Left renal cortex interstitium (tissue), 4 donors: ENCODE measurements around the gene DHX29. TPM values are rescaled to one million over a fixed set of nuclear protein-coding genes. Genes with fewer than 3 reads are reported as not detected.

Source experiments
- DNase-seq, 4 donors: peaks; one replicate each; pipeline ENCODE4 v3.0.0-alpha.2; 2013; ENCODE audit warnings: low read depth in 4 of 4, low spot score in 2 of 4, missing footprints in 1 of 4
- polyA plus RNA-seq, 4 donors: library from polyadenylated mRNA; unstranded; fragments of 120-200 nt; gene quantifications; one replicate each; pipeline ENCODE4 v1.2.1, GENCODE V29; 2013; ENCODE audit not compliant: insufficient read length in 4 of 4

DHX29 gene, protein sequence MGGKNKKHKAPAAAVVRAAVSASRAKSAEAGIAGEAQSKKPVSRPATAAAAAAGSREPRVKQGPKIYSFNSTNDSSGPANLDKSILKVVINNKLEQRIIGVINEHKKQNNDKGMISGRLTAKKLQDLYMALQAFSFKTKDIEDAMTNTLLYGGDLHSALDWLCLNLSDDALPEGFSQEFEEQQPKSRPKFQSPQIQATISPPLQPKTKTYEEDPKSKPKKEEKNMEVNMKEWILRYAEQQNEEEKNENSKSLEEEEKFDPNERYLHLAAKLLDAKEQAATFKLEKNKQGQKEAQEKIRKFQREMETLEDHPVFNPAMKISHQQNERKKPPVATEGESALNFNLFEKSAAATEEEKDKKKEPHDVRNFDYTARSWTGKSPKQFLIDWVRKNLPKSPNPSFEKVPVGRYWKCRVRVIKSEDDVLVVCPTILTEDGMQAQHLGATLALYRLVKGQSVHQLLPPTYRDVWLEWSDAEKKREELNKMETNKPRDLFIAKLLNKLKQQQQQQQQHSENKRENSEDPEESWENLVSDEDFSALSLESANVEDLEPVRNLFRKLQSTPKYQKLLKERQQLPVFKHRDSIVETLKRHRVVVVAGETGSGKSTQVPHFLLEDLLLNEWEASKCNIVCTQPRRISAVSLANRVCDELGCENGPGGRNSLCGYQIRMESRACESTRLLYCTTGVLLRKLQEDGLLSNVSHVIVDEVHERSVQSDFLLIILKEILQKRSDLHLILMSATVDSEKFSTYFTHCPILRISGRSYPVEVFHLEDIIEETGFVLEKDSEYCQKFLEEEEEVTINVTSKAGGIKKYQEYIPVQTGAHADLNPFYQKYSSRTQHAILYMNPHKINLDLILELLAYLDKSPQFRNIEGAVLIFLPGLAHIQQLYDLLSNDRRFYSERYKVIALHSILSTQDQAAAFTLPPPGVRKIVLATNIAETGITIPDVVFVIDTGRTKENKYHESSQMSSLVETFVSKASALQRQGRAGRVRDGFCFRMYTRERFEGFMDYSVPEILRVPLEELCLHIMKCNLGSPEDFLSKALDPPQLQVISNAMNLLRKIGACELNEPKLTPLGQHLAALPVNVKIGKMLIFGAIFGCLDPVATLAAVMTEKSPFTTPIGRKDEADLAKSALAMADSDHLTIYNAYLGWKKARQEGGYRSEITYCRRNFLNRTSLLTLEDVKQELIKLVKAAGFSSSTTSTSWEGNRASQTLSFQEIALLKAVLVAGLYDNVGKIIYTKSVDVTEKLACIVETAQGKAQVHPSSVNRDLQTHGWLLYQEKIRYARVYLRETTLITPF (N-terminal part only)
- polyA plus RNA-seq, result 10 to 100 TPM; 37.2 to 48.3 (median 41.2) TPM

DNA sequence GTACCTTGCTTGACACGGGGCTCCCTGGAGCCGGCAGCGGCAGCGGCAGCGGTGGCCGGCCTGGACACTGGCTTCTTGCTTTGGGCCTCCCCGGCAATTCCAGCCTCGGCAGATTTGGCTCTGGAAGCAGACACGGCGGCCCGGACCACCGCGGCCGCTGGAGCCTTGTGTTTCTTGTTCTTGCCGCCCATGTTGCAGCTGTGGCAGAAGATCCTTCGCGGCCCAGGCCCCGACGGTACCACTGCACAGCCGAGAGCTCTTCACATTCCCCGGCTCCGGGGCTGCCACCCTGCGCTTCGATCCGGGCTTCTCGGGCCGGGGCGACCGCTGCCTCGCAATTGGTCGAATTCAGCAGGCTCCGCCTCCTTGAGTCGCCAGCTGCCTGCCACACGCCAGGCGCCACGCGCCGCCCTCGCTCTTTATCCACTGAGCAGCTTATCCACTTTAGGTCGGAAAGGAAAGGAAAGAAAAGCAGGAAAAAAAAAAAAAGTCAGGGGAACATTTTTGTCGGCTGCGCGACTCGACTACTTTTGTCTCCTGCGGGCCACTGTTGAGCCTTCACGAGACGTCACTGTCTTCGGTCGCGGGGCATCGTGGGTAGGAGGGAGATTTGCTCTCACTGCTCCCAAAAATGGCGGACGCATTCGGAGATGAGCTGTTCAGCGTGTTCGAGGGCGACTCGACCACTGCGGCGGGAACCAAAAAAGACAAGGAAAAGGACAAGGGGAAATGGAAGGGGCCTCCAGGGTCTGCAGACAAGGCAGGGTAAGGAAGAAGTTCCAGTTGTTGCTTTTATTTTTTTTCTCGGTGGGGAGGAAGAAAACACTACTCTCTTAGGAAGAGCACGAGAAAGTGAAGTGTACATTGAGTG lies at the start of gene DHX29, which contains the start of gene MTREX:
DHX29 (minus strand) TSS at position 312 of the 871 bp plus-strand sequence; CDS start at position 191, 121 bp downstream.
MTREX (plus strand) TSS at position 607 of the 871 bp plus-strand sequence; CDS start at position 632, 25 bp downstream.
- DNase-seq, result peak; percentile 90 to 97 (median 92)

- DNase-seq, result no peak
Observed at GRCh38 chr5:55356896-55357295, 49.4 kb upstream of the DHX29 start.

DNA sequence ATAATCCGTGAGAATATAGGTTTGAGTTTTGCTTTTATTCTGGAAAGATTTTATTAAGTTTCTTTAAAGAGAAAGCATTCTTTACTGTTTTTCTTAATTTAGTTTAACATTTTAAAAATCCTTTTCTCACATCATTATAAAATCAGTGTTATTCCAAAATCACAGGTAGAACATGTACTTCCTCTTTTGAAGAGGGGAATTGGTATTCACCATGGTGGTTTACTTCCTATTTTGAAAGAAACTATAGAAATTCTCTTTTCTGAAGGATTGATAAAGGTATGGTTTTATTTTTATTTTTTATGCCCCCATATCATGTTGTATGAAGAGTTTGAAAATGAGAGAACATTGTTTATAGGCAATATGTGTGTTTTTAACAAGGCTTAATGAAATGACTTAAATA lies 43.3 kb upstream of the DHX29 start:
- no peak for DNase-seq

GRCh38 chr5:55347786-55348185 lies 40.3 kb upstream of the DHX29 start:
- no peak for DNase-seq

GRCh38 chr5:55345327-55345726 lies 37.8 kb upstream of the DHX29 start:
- no peak for DNase-seq

DNA sequence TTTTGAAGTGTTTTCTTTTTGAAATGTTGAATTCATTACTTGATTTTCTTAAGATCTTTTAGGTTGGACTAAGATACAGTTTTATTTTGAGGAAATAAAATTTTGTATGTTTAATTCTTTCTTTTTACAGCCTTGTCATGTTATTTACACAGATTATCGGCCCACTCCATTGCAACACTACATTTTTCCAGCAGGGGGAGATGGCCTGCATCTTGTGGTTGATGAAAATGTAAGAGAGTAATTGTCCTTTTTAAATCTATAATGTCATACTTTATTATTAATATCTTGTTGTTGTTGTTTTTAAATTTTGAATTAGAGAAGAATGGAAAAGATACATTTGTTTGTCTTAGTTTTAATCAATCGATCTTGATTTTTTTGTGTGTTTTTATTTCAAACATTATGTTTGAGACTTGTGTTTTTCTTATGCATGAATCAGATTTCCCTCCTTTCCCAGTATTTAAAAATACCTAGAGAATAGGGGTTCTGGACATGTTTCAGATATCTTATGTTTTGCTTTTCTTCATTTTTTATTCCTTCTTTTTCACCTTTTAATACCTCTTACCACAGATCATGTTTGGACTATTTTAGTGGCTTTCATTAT lies 37.0 kb upstream of the DHX29 start:
- DNase-seq, result peak in 3 of 4 donors; percentile 9 to 41 (median 31)

GRCh38 chr5:55343609-55344008 lies 36.1 kb upstream of the DHX29 start:
- no peak for DNase-seq

- no peak for DNase-seq
Observed at GRCh38 chr5:55343107-55343506, 35.6 kb upstream of the DHX29 start.

DNA sequence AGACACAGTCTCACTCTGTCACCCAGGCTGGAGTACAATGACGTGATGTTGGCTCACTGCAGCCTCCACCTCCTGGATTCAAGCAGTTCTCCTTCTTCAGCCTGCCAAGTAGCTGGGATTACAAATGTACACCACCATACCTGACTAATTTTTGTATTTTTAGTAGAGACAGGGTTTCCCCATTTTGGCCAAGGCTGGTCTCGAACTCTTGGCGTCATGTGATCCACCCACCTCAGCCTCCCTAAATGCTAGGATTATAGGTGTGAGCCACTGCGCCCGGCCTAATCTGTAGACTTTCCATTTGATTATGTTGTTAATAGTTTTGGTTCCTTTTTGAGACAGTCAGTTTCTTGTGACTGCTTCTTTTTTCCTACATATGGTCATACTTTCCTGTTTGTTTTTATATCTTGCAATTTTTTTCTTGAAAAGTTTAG lies 31.3 kb upstream of the DHX29 start:
- DNase-seq, result no peak

GRCh38 chr5:55338092-55338613 lies 30.7 kb upstream of the DHX29 start:
- no peak for DNase-seq

GRCh38 chr5:55333811-55334210 lies 26.3 kb upstream of the DHX29 start:
- DNase-seq, result no peak

GRCh38 chr5:55333017-55333416 lies 25.5 kb upstream of the DHX29 start:
- DNase-seq, result no peak

GRCh38 chr5:55331321-55331720 lies 23.8 kb upstream of the DHX29 start:
- DNase-seq, result no peak

- no peak for DNase-seq
Observed at GRCh38 chr5:55327281-55327680, 19.8 kb upstream of the DHX29 start.

DNA sequence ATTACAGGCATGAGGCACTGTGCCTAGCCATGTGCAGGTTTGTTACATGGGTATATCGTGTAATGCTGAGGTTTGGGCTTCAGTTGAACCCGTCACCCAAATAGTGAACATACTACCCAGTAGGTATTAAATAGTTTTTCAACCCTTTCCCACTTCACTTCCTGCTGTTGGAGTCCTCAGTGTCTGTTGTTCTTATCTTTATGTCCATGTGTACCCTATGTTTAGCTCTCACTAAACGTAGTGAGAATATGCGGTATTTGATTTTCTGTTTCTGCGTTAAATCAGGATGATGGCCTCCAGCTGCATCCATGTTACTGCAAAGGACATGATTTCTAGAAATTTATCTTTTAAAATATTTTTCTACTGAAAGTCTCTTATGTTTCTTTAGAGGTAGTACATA lies 18.1 kb upstream of the DHX29 start:
- DNase-seq, result no peak

DNA sequence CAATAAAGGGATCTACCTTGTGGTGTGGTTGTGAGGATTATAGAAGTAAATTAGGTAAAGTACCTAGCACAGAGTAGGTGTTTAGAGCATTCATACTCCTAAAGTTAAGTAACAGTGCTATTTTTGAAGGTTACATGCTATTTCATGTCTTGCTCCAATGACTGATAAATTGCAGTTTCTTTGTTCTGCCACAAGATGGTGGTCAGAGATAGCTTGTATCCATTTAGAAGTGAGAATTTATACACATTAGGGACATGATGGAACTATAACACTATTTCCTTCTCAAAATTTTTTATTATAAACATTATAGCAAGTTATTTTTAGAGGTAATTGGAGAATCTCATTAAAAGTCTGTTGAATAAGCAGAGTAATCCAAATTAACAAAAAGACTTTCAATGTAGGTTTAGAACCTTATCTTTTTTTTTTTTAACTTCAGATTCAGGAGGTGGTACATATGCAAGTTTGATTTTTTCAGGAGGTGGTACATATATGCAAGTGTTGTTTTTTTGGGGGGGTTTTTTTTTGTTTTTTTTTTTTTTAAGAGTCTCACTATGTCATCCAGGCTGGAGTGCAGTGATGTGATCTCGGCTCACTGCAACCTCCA lies 17.4 kb upstream of the DHX29 start:
- DNase-seq, result no peak

GRCh38 chr5:55324006-55324405 lies 16.5 kb upstream of the DHX29 start:
- no peak for DNase-seq

DNA sequence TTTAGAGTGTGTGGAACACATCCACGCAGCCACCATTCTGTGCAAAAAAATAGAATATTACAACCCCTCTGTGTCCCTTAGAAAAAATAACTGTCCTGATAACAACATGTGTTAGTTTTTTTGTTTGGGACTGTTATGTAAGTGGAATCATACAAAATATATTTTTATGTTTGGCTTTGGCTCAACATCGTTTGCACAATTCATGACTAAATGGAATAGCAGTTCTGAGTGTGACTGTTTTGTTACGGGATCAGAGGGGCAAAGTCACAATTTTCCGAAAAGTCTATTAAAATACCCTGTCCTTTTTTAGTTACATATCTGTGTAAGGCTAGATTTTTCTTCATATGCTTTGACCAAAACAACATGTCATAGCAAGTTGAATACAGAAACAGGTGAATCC lies 13.1 kb upstream of the DHX29 start:
- no peak for DNase-seq
